Measurements from ENCODE around the gene CPNE8.
A peak's percentile ranks its signal among the peaks of the same experiment; 100 is the strongest.

Gene CPNE8

GRCh38 chr12:38669530-38669929, 235.9 kb downstream of the CPNE8 start:
- TF ChIP-seq ZBTB7A (IDR thresholded peaks at IDR 0.05; ENCODE audit: low read depth) (no peak), EP300 (IDR thresholded peaks at IDR 0.05; ENCODE audit: borderline replicate concordance) (no peak), TCF12 (IDR thresholded peaks at IDR 0.05; ENCODE audit: low read depth) (no peak), USF1 (IDR thresholded peaks at IDR 0.05) (no peak), NFIC (IDR thresholded peaks at IDR 0.05) (no peak), YY1 (IDR thresholded peaks at IDR 0.05; ENCODE audit: low read depth) (no peak), MAX (IDR thresholded peaks at IDR 0.05) (no peak), CREB1 (IDR thresholded peaks at IDR 0.05; ENCODE audit: low read depth) (no peak), EGR1 (IDR thresholded peaks at IDR 0.05) (no peak), RAD21 (IDR thresholded peaks at IDR 0.05; ENCODE audit: low read depth) (no peak)

GRCh38 chr12:38669081-38669480, 236.3 kb downstream of the CPNE8 start:
- TF ChIP-seq USF1 (IDR thresholded peaks at IDR 0.05) (no peak), EP300 (IDR thresholded peaks at IDR 0.05; ENCODE audit: borderline replicate concordance) (no peak)

- TF ChIP-seq RAD21 (IDR thresholded peaks at IDR 0.05; ENCODE audit: low read depth) (no peak), FOXM1 (IDR thresholded peaks at IDR 0.05; ENCODE audit: borderline replicate concordance, low read depth) (no peak), EP300 (IDR thresholded peaks at IDR 0.05; ENCODE audit: borderline replicate concordance) (no peak), TEAD4 (IDR thresholded peaks at IDR 0.05) (no peak), TAF1 (IDR thresholded peaks at IDR 0.05; ENCODE audit: low read depth) (no peak)
Observed at GRCh38 chr12:38666425-38666824, 239.0 kb downstream of the CPNE8 start.

GRCh38 chr12:38664661-38665269, 240.6 kb downstream of the CPNE8 start:
- TF ChIP-seq EGR1 (IDR thresholded peaks at IDR 0.05) (no peak), ZBTB7A (IDR thresholded peaks at IDR 0.05; ENCODE audit: low read depth) (no peak), RAD21 (IDR thresholded peaks at IDR 0.05; ENCODE audit: low read depth) (peak; percentile 59), TCF12 (IDR thresholded peaks at IDR 0.05; ENCODE audit: low read depth) (no peak)

GRCh38 chr12:38662829-38663228, 242.6 kb downstream of the CPNE8 start:
- no peak for TF ChIP-seq RAD21 (IDR thresholded peaks at IDR 0.05; ENCODE audit: low read depth)
- TF ChIP-seq TEAD4 (IDR thresholded peaks at IDR 0.05): no peak
- TF ChIP-seq MAX (IDR thresholded peaks at IDR 0.05): no peak
- no peak for TF ChIP-seq YY1 (IDR thresholded peaks at IDR 0.05; ENCODE audit: low read depth)
- no peak for TF ChIP-seq CEBPB (IDR thresholded peaks at IDR 0.05)
- no peak for TF ChIP-seq USF1 (IDR thresholded peaks at IDR 0.05)
- no peak for TF ChIP-seq FOXM1 (IDR thresholded peaks at IDR 0.05; ENCODE audit: borderline replicate concordance, low read depth)
- no peak for TF ChIP-seq EP300 (IDR thresholded peaks at IDR 0.05; ENCODE audit: borderline replicate concordance)
- TF ChIP-seq NFIC (IDR thresholded peaks at IDR 0.05): no peak
- TF ChIP-seq REST (IDR thresholded peaks at IDR 0.05; ENCODE audit: low read depth): no peak
- TF ChIP-seq ZBTB7A (IDR thresholded peaks at IDR 0.05; ENCODE audit: low read depth): no peak
- no peak for TF ChIP-seq EGR1 (IDR thresholded peaks at IDR 0.05)
- TF ChIP-seq CREB1 (IDR thresholded peaks at IDR 0.05; ENCODE audit: low read depth): no peak
- TF ChIP-seq TCF12 (IDR thresholded peaks at IDR 0.05; ENCODE audit: low read depth): no peak
- TF ChIP-seq TAF1 (IDR thresholded peaks at IDR 0.05; ENCODE audit: low read depth): no peak

- no peak for TF ChIP-seq TEAD4 (IDR thresholded peaks at IDR 0.05)
Observed at GRCh38 chr12:38653650-38654049, 251.7 kb downstream of the CPNE8 start.

GRCh38 chr12:38648813-38649212, 256.6 kb downstream of the CPNE8 start:
- TF ChIP-seq EGR1 (IDR thresholded peaks at IDR 0.05) (no peak), ZBTB7A (IDR thresholded peaks at IDR 0.05; ENCODE audit: low read depth) (no peak)

- TF ChIP-seq USF1 (IDR thresholded peaks at IDR 0.05) (no peak), TCF12 (IDR thresholded peaks at IDR 0.05; ENCODE audit: low read depth) (no peak), CREB1 (IDR thresholded peaks at IDR 0.05; ENCODE audit: low read depth) (no peak), NFIC (IDR thresholded peaks at IDR 0.05) (no peak), REST (IDR thresholded peaks at IDR 0.05; ENCODE audit: low read depth) (no peak), ZBTB7A (IDR thresholded peaks at IDR 0.05; ENCODE audit: low read depth) (no peak), TEAD4 (IDR thresholded peaks at IDR 0.05) (no peak), MAX (IDR thresholded peaks at IDR 0.05) (no peak), YY1 (IDR thresholded peaks at IDR 0.05; ENCODE audit: low read depth) (no peak), EGR1 (IDR thresholded peaks at IDR 0.05) (no peak), EP300 (IDR thresholded peaks at IDR 0.05; ENCODE audit: borderline replicate concordance) (no peak), RAD21 (IDR thresholded peaks at IDR 0.05; ENCODE audit: low read depth) (no peak), CEBPB (IDR thresholded peaks at IDR 0.05) (no peak)
Observed at GRCh38 chr12:38646146-38646545, 259.2 kb downstream of the CPNE8 start.

Data from Ishikawa (cell line).